Measurements from ENCODE around the gene AGAP1. TPM values are rescaled to one million over a fixed set of nuclear protein-coding genes. Genes with fewer than 3 reads are reported as not detected.

AGAP1 gene
- total and polyA plus RNA-seq, 2 donors (not counting 3 experiments of a cell fraction or from before 2014, with no cell fraction given): 10.2 to 20.9 TPM

DNA sequence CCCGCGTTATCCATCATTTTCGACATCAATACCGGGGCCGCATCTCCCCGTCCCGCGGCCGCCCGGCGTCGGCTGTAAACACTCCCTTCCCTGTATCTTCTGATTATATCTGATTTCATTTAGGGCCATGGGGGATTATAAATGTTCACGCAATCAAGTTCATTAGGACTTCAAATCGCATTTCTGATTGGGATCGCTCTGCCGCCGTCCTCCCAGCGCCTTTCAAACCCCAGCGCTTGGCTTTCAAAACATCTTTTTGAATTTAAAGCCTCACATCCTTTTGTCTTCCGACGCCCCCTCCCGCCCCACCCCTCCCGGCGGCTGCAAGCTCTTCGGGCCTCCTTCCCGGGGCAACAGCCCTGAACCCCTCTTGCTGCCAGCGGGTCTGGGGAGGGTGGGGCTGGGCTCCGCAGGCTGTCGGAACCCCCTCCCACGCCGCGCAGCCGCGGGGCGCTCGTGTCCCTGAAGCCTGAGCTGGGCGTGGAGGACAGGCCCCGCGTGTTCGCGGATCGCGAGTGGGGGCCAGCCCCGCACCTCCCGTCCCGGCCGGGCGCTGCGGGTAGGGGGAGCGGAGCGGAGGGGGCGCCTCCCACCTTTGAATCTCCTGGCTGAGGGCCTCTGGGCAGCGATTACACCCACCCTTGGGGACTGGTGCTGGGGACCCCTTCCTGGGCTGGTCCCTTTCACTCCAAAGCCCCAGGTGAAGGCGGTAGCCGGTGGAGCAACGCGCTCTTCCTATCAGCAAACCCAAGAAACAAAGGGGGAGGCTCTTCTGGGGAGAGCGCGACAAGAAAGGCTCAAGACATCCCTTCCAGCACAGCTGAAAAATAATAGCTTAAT lies 685.6 kb downstream of the AGAP1 start:
- no peaks in the 10 kb centered on the region for H3K9me3 ChIP-seq (replicated peaks; ENCODE audit: control insufficient read depth, insufficient read depth, low read length)
- peak; percentile 60 for DNase-seq (ENCODE audit: low read depth, low spot score)
- H3K27ac ChIP-seq (ENCODE audit: insufficient read depth, low read depth, low read length): peak overlapping the region; percentile 99
- no peaks in the 10 kb centered on the region for H3K27me3 ChIP-seq (ENCODE audit: control insufficient read depth in 2 of 2, insufficient read depth in 2 of 2, low read length in 2 of 2)
- H3K79me2 ChIP-seq (ENCODE audit: control insufficient read depth, insufficient read depth, low read length): no peaks in the 10 kb centered on the region
- peak overlapping the region; percentile 45 for H2AFZ ChIP-seq (ENCODE audit: low read depth, low read length)
- CTCF ChIA-PET: interaction anchor here (1.3 to 7.5 kb wide), 15 partner anchors 9 to 413 kb away, joined by 3 to 231 read pairs (median 8); partner anchors contain the start of gene GBX2
- peak overlapping the region; percentile 93 for H3K9ac ChIP-seq (replicated peaks; ENCODE audit: extremely low read depth, insufficient read depth, low read length)
- H4K20me1 ChIP-seq (replicated peaks; ENCODE audit: control insufficient read depth, extremely low read depth, insufficient read depth, low read length): no peaks in the 10 kb centered on the region
- no peak for FAIRE-seq
- peak overlapping the region; percentile 98 for H3K4me2 ChIP-seq (ENCODE audit: insufficient read depth, low read length)
- intact Hi-C loops (cut with micrococcal nuclease) (loop anchor here (1.0 to 5.0 kb wide), 11 partner anchors 27 to 893 kb away; partner anchors contain the start of gene AGAP1), dilution Hi-C loops (cut with MboI; ENCODE audit: extremely low pct_ligation_motif_present, low sequenced_read_pairs) (no loop called here)
- no peaks in the 10 kb centered on the region for H3K9me1 ChIP-seq (replicated peaks; ENCODE audit: control insufficient read depth, extremely low read depth, insufficient read depth, low read length)
- no peak for TF ChIP-seq EZH2 (IDR thresholded peaks at IDR 0.05; ENCODE audit: borderline replicate concordance, low read depth, low read length, severe bottlenecking)
- peak; percentile 22 for TF ChIP-seq GATA2 (IDR thresholded peaks at IDR 0.05; ENCODE audit: insufficient read depth, insufficient read length, low read depth, low read length)
- peak overlapping the region in 2 of 3 experiments; percentile 36 to 51 for H3K4me3 ChIP-seq (replicated peaks in 1 of 3; ENCODE audit: insufficient read depth in 1 of 3, low read depth in 1 of 3, low read length in 3 of 3)
- H3K36me3 ChIP-seq (ENCODE audit: control insufficient read depth in 2 of 2, extremely low read depth in 1 of 2, insufficient read depth in 2 of 2, low read length in 2 of 2): no peaks in the 10 kb centered on the region
- TSS peak; percentile 98 for BruUV-seq (replicated peaks)
- peaks cover 37% of the 10 kb centered on the region for H3K4me1 ChIP-seq (ENCODE audit: control insufficient read depth, extremely low read depth, insufficient read depth, low read length)
- POLR2A ChIA-PET: interaction anchor here (0.7 to 1.7 kb wide), 3 partner anchors 15 to 408 kb away, joined by 3 to 5 read pairs (median 4); no protein-coding TSS in a partner anchor

DNA sequence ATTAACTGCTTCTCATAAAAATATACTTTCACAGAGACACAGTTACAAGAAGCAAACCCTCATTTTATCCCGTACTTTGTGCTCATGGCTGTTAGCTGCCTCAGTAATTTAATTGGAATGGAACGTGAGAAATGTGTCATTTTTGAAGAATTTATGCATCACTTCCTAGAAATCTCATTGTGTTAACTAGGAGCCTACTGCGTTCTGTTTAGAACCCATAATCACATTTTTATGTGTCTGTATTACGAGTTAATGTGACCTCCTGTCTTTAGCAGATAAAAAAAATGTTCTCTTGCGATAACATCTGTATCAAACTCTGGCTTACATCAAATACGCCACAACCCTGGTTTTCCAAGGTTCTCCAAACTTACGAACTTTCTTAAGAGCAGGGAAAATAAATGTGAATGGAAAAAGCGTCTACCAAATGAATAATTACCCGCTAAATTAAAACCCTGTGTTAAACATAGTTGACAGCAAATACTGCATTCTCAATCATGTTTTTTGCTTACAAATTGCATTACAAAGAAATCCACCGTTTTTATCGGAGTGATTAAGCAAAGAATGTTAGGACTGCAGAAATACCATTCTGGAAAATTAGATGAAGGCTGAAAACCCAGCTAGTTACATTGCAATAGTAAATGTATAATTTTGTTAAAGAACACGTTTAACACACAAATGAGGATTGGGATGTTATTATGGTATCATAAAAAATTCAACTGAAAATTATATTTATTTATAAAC lies 686.4 kb downstream of the AGAP1 start:
- TF ChIP-seq GATA2 (IDR thresholded peaks at IDR 0.05; ENCODE audit: insufficient read depth, insufficient read length, low read depth, low read length) (peak; percentile 93), FOS (IDR thresholded peaks at IDR 0.05; ENCODE audit: borderline replicate concordance, insufficient read depth, low read length) (peak; percentile 79), EZH2 (IDR thresholded peaks at IDR 0.05; ENCODE audit: borderline replicate concordance, low read depth, low read length, severe bottlenecking) (no peak), POLR2A (IDR thresholded peaks at IDR 0.05; ENCODE audit: low read depth, low read length) (peak; percentile 76), JUN (IDR thresholded peaks at IDR 0.05; ENCODE audit: borderline replicate concordance, insufficient read depth, insufficient read length, low read depth) (peak; percentile 93), POLR2AphosphoS5 (IDR thresholded peaks at IDR 0.05; ENCODE audit: insufficient read depth, low read depth, low read length) (peak; percentile 56), MYC (IDR thresholded peaks at IDR 0.05; ENCODE audit: low read depth, low read length) (no peak)
- TF ChIP-seq, protein P1, sequence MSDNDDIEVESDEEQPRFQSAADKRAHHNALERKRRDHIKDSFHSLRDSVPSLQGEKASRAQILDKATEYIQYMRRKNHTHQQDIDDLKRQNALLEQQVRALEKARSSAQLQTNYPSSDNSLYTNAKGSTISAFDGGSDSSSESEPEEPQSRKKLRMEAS (IDR thresholded peaks at IDR 0.05; ENCODE audit: insufficient read depth, insufficient read length): no peak
- TF ChIP-seq, protein P2, sequence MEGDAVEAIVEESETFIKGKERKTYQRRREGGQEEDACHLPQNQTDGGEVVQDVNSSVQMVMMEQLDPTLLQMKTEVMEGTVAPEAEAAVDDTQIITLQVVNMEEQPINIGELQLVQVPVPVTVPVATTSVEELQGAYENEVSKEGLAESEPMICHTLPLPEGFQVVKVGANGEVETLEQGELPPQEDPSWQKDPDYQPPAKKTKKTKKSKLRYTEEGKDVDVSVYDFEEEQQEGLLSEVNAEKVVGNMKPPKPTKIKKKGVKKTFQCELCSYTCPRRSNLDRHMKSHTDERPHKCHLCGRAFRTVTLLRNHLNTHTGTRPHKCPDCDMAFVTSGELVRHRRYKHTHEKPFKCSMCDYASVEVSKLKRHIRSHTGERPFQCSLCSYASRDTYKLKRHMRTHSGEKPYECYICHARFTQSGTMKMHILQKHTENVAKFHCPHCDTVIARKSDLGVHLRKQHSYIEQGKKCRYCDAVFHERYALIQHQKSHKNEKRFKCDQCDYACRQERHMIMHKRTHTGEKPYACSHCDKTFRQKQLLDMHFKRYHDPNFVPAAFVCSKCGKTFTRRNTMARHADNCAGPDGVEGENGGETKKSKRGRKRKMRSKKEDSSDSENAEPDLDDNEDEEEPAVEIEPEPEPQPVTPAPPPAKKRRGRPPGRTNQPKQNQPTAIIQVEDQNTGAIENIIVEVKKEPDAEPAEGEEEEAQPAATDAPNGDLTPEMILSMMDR (IDR thresholded peaks at IDR 0.05; ENCODE audit: extremely low read depth in 1 of 2, insufficient read depth in 1 of 2, low read depth in 1 of 2, low read length in 2 of 2): no peak
- Histone ChIP-seq H3K27me3 (ENCODE audit: control insufficient read depth in 2 of 2, insufficient read depth in 2 of 2, low read length in 2 of 2) (no peaks in the 10 kb centered on the region), H3K9me1 (replicated peaks; ENCODE audit: control insufficient read depth, extremely low read depth, insufficient read depth, low read length) (no peaks in the 10 kb centered on the region), H3K27ac (ENCODE audit: insufficient read depth, low read depth, low read length) (peak overlapping the region; percentile 99), H4K20me1 (replicated peaks; ENCODE audit: control insufficient read depth, extremely low read depth, insufficient read depth, low read length) (no peaks in the 10 kb centered on the region), H3K9me3 (replicated peaks; ENCODE audit: control insufficient read depth, insufficient read depth, low read length) (no peaks in the 10 kb centered on the region), H2AFZ (ENCODE audit: low read depth, low read length) (peak overlapping the region; percentile 11), H3K36me3 (ENCODE audit: control insufficient read depth in 2 of 2, extremely low read depth in 1 of 2, insufficient read depth in 2 of 2, low read length in 2 of 2) (no peaks in the 10 kb centered on the region), H3K4me1 (ENCODE audit: control insufficient read depth, extremely low read depth, insufficient read depth, low read length) (peaks cover 29% of the 10 kb centered on the region), H3K9ac (replicated peaks; ENCODE audit: extremely low read depth, insufficient read depth, low read length) (peak overlapping the region; percentile 93), H3K4me2 (ENCODE audit: insufficient read depth, low read length) (peak overlapping the region; percentile 98), H3K79me2 (ENCODE audit: control insufficient read depth, insufficient read depth, low read length) (no peaks in the 10 kb centered on the region), H3K4me3 (replicated peaks in 1 of 3; ENCODE audit: insufficient read depth in 1 of 3, low read depth in 1 of 3, low read length in 3 of 3) (peak overlapping the region; percentile 22 to 65 (median 36))
- POLR2A ChIA-PET: interaction anchor here (0.6 to 1.7 kb wide), 5 partner anchors 16 to 1410 kb away, joined by 3 to 5 read pairs (median 4); no protein-coding TSS in a partner anchor
- TSS peak; percentile 78 for BruUV-seq (replicated peaks)
- DNase-seq (ENCODE audit: low read depth, low spot score) (peak; percentile 91), FAIRE-seq (peak; percentile 88)
- intact Hi-C loops (cut with micrococcal nuclease): loop anchor here (1.0 to 2.0 kb wide), 7 partner anchors 27 to 401 kb away; no protein-coding TSS in a partner anchor
- CTCF ChIA-PET: interaction anchor here (0.6 to 7.5 kb wide), 43 partner anchors 9 to 888 kb away, joined by 3 to 231 read pairs (median 4); partner anchors contain the start of gene GBX2
- dilution Hi-C loops (cut with MboI; ENCODE audit: extremely low pct_ligation_motif_present, low sequenced_read_pairs): no loop called here

Data from endothelial cell of umbilical vein (primary cell).